GM21786 (cell line): ENCODE data around the gene OR6N2.

ENCODE experiments used
- ATAC-seq: cut with Tn5 transposase; IDR thresholded peaks from one replicate; pipeline ENCODE4 v1.9.1; 2021; ENCODE audit not compliant: unreplicated experiment

Gene OR6N2

GRCh38 chr1:158781104-158781503 is at the start of gene OR6N2:
Gene OR6N2 (minus strand): TSS chr1:158781204. CDS start chr1:158777635, 3,569 bp downstream.
- ATAC-seq, result no peak

- ATAC-seq, result peak; percentile 41
These were observed 49.2 kb upstream of the OR6N2 start for GRCh38 chr1:158830074-158830677.

DNA sequence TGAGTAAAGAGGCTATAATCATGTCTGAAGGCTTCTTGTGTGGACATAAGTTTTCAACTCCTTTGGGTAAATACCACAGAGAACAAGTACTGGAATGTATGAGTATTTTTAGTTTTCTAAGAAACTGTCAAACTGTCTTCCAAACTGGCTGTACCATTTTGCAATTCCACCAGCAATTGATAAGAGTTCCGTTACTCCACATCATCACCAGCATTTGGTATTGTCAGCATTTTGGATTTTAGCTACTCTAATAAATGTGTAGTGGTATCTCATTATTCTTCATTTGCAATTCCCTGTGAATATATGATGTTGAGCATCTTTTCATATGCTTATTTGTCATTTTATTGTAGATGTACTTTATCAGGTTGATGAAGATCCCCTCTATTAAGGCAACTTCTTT is 40.7 kb upstream of the OR6N2 start:
- no peak for ATAC-seq

DNA sequence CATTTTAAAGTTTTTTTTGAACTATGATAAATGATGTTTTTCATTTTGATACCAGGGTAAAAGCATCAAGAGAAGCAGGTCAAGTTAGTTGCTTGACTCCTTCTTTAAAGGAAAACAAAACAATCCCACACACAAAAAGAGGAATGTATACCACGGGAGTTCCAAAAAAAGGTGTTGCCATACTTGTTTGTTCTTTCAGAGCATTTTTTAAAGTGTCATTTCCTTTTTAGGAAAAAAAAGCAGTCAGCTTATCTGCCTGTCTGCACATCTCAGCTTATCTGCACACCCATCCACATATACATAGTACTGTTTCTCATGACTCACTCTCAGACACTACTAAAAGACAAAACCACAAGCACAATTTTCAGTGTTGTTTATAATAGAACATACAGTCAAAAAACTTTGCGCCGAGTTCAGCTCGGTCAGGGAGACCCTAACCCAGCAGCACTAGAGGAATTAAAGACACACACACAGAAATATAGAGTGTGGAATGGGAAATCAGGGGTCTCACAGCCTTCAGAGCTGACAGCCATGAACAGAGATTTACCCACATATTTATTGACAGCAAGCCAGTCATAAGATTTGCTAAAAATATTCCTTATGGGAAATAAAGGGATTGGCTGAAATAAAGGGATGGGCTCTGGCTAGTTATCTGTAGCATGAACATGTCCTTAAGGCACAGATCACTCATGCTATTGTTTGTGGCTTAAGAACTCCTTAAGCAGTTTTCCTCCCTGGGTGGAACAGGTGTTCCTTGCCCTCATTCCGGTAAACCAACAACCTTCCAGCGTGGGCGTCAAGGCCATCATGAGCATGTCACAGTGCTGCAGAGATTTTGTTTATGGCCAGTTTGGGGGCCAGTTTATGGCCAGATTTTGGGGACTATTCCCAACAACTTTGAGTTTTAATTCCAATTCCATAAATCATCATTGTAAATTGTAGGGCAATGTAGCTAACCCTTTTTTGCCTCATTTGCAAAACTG is 38.7 kb upstream of the OR6N2 start:
- ATAC-seq, result peak; percentile 92

DNA sequence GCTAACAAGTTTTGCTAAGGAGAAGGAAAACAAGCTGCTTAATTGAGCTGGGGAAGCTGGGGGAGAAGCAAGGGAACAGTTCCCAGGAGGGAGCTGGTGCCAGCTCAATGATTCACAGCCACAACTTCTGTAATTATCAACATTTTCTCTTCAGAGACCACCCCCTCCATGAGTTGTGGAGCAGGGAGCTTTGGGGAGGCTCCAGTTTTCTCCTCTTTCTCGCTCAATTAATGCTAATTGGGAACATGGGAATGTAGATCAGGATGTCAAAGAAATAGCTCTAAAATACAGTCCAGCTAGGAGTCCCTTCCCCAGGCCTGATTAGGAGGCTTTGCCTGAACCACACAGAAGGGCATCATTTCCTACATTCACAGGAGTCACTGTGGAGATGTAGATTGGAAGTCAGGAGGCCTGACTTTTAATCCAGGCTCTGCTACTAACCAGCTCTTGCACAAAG is 38.0 kb upstream of the OR6N2 start:
- no peak for ATAC-seq

GRCh38 chr1:158818560-158818959 is 37.6 kb upstream of the OR6N2 start:
- ATAC-seq, result no peak

DNA sequence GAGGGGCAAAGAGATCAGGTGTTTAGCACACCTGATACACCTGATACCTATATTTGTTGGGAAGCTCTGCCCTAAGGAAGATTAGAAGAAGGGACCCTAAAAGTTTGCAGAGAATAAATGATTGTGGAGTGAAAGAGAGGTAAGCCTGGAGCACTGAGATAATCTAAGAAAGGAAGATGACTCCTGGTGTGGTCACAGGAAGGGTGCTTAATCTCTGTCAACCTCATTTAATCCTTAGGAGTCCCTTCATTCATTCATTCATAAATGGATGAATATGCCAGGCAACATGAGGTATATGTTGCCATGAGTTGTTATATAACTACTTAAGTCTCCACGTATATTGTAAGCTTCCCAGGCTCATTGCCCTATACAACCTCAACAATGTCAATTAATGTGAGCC is 34.0 kb upstream of the OR6N2 start:
- no peak for ATAC-seq

DNA sequence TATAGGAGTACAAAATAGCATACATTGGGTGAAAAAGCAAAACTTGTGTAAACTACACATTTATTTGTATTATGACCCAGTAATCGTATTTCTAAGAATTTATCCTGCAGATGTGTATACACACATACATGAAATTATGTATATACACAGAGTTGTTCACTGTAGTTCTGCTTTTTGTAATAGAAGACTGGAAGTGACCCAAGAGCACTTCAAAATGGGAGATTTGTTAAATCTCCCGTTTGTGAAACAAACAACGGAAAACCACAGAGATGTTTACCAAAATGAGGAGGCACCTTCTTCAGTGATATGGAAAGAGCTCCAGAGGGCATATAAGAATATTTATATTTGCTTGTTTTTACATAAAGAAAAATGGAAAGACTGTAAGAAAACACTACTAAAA is 32.2 kb upstream of the OR6N2 start:
- no peak for ATAC-seq

GRCh38 chr1:158812336-158812735 is 31.3 kb upstream of the OR6N2 start:
- ATAC-seq, result no peak

- no peak for ATAC-seq
These were observed 29.3 kb upstream of the OR6N2 start for GRCh38 chr1:158810311-158810710.

DNA sequence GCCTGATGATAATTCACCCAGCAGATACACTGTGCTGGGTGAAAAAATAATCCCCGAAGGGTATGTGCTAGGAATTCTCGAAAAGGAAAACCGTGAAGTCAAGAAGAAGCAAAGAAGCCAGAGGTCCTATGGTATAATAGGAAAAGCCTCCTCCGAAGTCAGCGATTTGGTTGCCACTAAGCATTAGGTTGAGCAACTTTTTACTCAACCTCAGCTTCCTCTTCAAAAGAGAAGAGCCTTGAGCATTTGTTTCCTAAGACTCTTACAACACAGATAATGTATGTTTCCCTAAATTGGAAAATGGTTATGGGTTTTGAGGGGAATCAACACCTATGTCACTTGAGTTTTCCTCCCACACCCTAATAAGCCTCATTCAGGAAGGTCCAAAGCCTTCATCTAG is 28.9 kb upstream of the OR6N2 start:
- ATAC-seq, result no peak

GRCh38 chr1:158809256-158809655 is 28.3 kb upstream of the OR6N2 start:
- no peak for ATAC-seq

DNA sequence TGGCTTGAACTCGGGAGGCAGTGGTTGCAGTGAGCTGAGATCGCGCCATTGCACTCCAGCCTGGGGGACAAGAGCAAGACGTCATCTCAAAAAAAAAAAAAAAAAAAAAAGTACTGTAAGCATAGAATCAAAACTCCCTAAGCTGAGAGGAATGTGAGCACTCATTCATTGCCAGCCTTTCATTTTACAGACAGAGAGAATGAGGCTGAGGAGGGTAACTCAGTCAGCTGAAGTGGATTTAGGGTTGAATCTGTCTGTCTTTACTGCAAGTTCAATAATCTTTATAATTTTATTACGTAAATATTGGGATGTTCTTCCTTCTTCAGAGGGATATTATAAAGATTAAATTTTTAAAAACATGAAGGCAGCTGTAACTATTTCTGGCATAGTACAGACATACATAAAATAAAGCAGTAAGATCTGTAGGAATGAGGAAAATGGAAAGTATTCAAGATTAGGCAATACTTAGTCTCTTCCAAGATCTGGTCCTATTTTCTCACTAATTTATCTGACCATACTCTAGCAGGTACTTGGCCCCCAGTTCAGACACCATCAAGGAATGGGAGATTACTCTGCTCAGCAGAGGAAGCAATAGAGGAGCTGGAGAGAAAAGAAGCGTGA is 26.0 kb upstream of the OR6N2 start:
- no peak for ATAC-seq

DNA sequence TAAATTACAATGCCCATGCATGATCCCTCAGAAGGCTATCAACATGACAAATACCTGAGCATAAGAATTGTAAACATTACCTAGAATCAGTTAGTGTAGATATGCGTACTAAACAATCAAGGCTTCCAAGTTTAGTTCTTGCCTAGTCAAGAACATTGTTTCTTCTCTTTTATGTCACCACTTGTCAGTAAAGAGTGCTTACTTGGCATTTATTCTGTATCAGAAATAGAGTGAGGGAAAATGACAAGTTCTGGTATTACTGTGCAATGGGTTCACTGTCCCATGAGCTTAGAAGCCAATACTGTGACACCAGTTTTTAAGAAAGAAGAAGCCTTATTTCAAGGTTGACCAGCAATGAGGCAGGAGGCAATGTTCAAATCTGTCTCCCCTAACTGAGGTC is 22.7 kb upstream of the OR6N2 start:
- ATAC-seq, result no peak

DNA sequence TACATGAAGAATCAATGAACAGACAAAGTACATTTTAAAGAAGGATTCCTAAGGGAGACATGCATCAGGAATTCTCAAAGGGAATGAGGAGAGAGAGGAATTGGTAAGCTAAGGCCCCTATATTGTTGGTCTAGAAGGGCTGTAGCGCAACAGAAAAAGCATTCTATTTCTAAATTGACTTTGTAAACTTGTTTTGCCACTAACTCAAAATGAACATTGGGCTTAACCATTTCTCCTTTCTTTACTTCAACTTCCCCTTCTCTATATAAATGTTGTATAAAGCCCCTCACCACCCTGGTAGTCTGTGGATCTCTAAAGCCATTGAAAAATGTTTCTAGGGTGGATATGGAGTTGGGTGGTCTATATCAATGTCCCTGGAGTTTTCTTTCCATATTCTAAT is 20.4 kb upstream of the OR6N2 start:
- no peak for ATAC-seq

DNA sequence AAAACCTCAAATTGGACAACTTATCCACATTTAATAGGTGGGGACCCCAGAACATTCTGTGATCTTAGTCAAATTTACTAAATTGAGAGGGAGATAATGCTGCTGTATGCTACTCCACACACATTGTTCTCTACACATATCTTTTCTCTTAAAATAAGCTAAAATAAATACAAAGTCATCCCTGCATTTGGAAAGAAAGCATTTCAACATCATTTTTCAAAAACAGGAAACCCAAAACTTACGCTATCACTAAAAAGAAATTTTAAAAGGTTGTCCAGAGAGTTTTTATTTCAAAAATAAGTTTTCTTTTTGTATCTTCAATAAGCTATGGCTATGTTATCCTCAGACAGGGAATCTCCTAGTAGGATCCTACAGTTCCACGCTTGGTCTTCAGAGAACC is 19.5 kb upstream of the OR6N2 start:
- ATAC-seq, result no peak

DNA sequence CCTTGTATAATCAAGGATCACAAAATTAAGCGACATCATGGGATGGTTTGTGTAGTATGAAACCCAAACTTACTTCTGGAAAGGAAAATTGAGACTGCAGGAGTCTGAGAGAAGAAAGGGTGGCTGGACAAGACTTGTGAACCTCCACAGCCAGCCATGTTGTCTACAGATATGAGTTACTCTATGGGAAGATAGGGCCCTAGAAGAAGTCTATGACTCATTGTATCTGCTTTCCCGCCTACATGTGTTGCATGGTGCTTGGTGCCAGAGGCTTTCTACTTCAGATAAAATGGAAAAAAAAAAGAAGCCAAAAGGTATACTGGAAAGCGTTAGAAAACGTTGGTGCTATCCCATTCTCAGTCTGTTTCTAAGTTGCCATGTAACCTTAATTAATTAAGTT is 18.7 kb upstream of the OR6N2 start:
- no peak for ATAC-seq

GRCh38 chr1:158798531-158798930 is 17.5 kb upstream of the OR6N2 start:
- no peak for ATAC-seq

GRCh38 chr1:158794247-158794646 is 13.2 kb upstream of the OR6N2 start:
- ATAC-seq, result no peak

DNA sequence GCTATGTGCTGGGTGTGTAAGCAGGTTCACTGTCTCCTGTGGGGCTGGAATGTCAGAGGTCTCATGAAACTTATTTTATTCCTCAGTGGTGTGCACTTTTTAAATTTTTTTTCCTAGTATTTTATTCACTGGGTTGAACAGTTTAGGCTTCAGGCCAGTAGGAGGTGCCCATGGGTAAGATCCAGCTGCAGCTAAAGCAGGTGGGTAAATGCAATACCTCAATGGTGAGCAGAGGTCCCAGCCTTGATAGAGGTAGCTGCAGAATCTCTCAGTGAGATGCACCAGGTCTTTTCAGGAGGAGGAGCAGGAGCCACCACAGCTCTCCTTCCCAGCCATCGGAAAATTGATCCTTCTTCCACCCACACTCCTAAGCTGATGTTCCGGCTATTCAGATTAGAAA is 12.6 kb upstream of the OR6N2 start:
- ATAC-seq, result no peak

- ATAC-seq, result no peak
These were observed 8.8 kb downstream of the OR6N2 start, which contains the start of gene OR6N1 for GRCh38 chr1:158771950-158772866. Gene OR6N1 (minus strand): TSS chr1:158772195. CDS start chr1:158766682, 5,513 bp downstream.
